ENCODE results near the gene ARID1B. TPM values are rescaled to one million over a fixed set of nuclear protein-coding genes. Genes with fewer than 3 reads are reported as not detected.

ARID1B gene
- total RNA-seq, 1 experiment from 2014 or later: 42.8 TPM

- H3K36me3 ChIP-seq (ENCODE audit: low read depth): no peaks in the 10 kb centered on the region
- ChIA-PET CTCF (no interaction called here), POLR2A (ENCODE audit: unreplicated experiment) (no interaction called here)
- H3K9me3 ChIP-seq (ENCODE audit: insufficient read depth, low read depth): no peaks in the 10 kb centered on the region
- no peak for TF ChIP-seq EZH2 (IDR thresholded peaks at IDR 0.05; ENCODE audit: low read depth)
- TF ChIP-seq, protein P1, sequence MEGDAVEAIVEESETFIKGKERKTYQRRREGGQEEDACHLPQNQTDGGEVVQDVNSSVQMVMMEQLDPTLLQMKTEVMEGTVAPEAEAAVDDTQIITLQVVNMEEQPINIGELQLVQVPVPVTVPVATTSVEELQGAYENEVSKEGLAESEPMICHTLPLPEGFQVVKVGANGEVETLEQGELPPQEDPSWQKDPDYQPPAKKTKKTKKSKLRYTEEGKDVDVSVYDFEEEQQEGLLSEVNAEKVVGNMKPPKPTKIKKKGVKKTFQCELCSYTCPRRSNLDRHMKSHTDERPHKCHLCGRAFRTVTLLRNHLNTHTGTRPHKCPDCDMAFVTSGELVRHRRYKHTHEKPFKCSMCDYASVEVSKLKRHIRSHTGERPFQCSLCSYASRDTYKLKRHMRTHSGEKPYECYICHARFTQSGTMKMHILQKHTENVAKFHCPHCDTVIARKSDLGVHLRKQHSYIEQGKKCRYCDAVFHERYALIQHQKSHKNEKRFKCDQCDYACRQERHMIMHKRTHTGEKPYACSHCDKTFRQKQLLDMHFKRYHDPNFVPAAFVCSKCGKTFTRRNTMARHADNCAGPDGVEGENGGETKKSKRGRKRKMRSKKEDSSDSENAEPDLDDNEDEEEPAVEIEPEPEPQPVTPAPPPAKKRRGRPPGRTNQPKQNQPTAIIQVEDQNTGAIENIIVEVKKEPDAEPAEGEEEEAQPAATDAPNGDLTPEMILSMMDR (conservative IDR thresholded peaks at IDR 0.05): no peak
- intact Hi-C loops (cut with micrococcal nuclease; ENCODE audit: unreplicated experiment): no loop called here
- H3K4me1 ChIP-seq (replicated peaks; ENCODE audit: insufficient read depth): no peaks in the 10 kb centered on the region
- no peaks in the 10 kb centered on the region for H4K20me1 ChIP-seq (ENCODE audit: insufficient read depth)
- no peak overlapping the region for H3K27ac ChIP-seq
- H3K9me2 ChIP-seq (ENCODE audit: insufficient read depth): no peaks in the 10 kb centered on the region
- no peaks in the 10 kb centered on the region for H3F3A ChIP-seq (ENCODE audit: insufficient read depth, low read depth)
- DNase-seq: no peak
- H3K79me2 ChIP-seq (ENCODE audit: low read depth): no peaks in the 10 kb centered on the region
- no peak overlapping the region for H3K4me3 ChIP-seq
- no peak overlapping the region for H2AFZ ChIP-seq
- no TSS peak for BruUV-seq (replicated peaks)
- no peaks in the 10 kb centered on the region for H3K27me3 ChIP-seq (ENCODE audit: insufficient read depth, low read depth)
- H3K4me2 ChIP-seq: no peak overlapping the region
Observed at GRCh38 chr6:157213426-157213825, 436.2 kb downstream of the ARID1B start.

GRCh38 chr6:157213907-157214565 lies 436.9 kb downstream of the ARID1B start:
- Histone ChIP-seq H3K36me3 (ENCODE audit: low read depth) (no peaks in the 10 kb centered on the region), H4K20me1 (ENCODE audit: insufficient read depth) (no peaks in the 10 kb centered on the region), H2AFZ (no peak overlapping the region), H3K79me2 (ENCODE audit: low read depth) (no peaks in the 10 kb centered on the region), H3K27ac (no peak overlapping the region), H3K9me2 (ENCODE audit: insufficient read depth) (no peaks in the 10 kb centered on the region), H3K4me1 (replicated peaks; ENCODE audit: insufficient read depth) (peaks cover 3% of the 10 kb centered on the region), H3K4me2 (no peak overlapping the region), H3K27me3 (ENCODE audit: insufficient read depth, low read depth) (no peaks in the 10 kb centered on the region), H3K9me3 (ENCODE audit: insufficient read depth, low read depth) (no peaks in the 10 kb centered on the region), H3F3A (ENCODE audit: insufficient read depth, low read depth) (no peaks in the 10 kb centered on the region), H3K4me3 (no peak overlapping the region)
- ChIA-PET CTCF (no interaction called here), POLR2A (ENCODE audit: unreplicated experiment) (no interaction called here)
- intact Hi-C loops (cut with micrococcal nuclease; ENCODE audit: unreplicated experiment): no loop called here
- BruUV-seq (replicated peaks): no TSS peak
- no peak for DNase-seq
- TF ChIP-seq, protein P1 (conservative IDR thresholded peaks at IDR 0.05): no peak
- no peak for TF ChIP-seq EZH2 (IDR thresholded peaks at IDR 0.05; ENCODE audit: low read depth)

DNA sequence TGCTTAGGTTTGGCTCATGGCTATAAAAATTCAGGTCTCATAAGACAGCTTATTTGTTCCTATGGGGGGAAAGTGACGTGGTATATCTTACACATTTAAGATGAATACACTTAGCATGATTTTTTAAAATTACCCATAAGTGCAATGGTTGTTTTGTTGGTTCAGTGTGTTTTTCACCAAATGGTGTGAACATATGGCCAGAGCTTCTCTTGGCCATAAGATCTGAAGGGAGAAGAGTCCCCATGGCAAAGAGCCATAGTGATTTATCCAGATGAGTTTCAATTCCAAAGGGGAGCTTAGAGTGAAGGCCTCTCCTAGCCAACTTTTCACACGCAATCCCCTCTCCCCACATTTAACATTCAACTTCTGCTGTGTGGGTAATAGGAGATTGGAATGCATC lies 438.5 kb downstream of the ARID1B start:
- Histone ChIP-seq H3K4me2 (no peak overlapping the region), H3K36me3 (ENCODE audit: low read depth) (no peaks in the 10 kb centered on the region)

More for the DNA sequence above, 438.5 kb downstream of the ARID1B start:
- Histone ChIP-seq H3F3A (ENCODE audit: insufficient read depth, low read depth) (no peaks in the 10 kb centered on the region; the same call in 1 of the 2 replicates), H3K9me2 (ENCODE audit: insufficient read depth) (no peaks in the 10 kb centered on the region), H3K27ac (no peak overlapping the region), H3K27me3 (ENCODE audit: insufficient read depth, low read depth) (no peaks in the 10 kb centered on the region), H3K79me2 (ENCODE audit: low read depth) (no peaks in the 10 kb centered on the region), H3K9me3 (ENCODE audit: insufficient read depth, low read depth) (no peaks in the 10 kb centered on the region), H3K4me3 (no peak overlapping the region), H2AFZ (no peak overlapping the region), H3K4me1 (replicated peaks; ENCODE audit: insufficient read depth) (peaks cover 19% of the 10 kb centered on the region), H4K20me1 (ENCODE audit: insufficient read depth) (no peaks in the 10 kb centered on the region)
- ChIA-PET POLR2A (ENCODE audit: unreplicated experiment) (no interaction called here), CTCF (no interaction called here)
- no TSS peak for BruUV-seq (replicated peaks)
- DNase-seq: no peak
- TF ChIP-seq, protein P1 (conservative IDR thresholded peaks at IDR 0.05): no peak
- TF ChIP-seq EZH2 (IDR thresholded peaks at IDR 0.05; ENCODE audit: low read depth): no peak
- intact Hi-C loops (cut with micrococcal nuclease; ENCODE audit: unreplicated experiment): no loop called here

All from PC-9 (cell line).